Keratinocyte (primary cell): Measurements from ENCODE around the gene KCNAB2.
"Not testable (repeated sequence)": the region's sequence is repeated elsewhere in the genome, so short reads cannot be mapped to it uniquely, and the experiment has no call there.

ENCODE experiments used
- EZH2 ChIP-seq: IDR thresholded peaks from one replicate; pipeline ENCODE4 v1.6.1; 2012; ENCODE audit warnings: inconsistent platforms, mild to moderate bottlenecking, low read length, moderate library complexity
- TF ChIP-seq, protein P1 (sequence below), 3 experiments: IDR thresholded peaks in 1 of 3; conservative IDR thresholded peaks in 1 of 3; optimal IDR thresholded peaks in 1 of 3; 2 replicates in 2 of 3; 3 replicates in 1 of 3; pipeline versions ENCODE3 to v1.5.1; 2011; ENCODE audit warnings: low read length in 3 of 3, mild to moderate bottlenecking in 3 of 3, moderate library complexity in 2 of 3, control low read depth in 1 of 3, inconsistent platforms in 1 of 3; ENCODE audit not compliant: insufficient read depth in 2 of 3; ENCODE audit errors: extremely low read depth in 1 of 3

- TF ChIP-seq, protein P1, sequence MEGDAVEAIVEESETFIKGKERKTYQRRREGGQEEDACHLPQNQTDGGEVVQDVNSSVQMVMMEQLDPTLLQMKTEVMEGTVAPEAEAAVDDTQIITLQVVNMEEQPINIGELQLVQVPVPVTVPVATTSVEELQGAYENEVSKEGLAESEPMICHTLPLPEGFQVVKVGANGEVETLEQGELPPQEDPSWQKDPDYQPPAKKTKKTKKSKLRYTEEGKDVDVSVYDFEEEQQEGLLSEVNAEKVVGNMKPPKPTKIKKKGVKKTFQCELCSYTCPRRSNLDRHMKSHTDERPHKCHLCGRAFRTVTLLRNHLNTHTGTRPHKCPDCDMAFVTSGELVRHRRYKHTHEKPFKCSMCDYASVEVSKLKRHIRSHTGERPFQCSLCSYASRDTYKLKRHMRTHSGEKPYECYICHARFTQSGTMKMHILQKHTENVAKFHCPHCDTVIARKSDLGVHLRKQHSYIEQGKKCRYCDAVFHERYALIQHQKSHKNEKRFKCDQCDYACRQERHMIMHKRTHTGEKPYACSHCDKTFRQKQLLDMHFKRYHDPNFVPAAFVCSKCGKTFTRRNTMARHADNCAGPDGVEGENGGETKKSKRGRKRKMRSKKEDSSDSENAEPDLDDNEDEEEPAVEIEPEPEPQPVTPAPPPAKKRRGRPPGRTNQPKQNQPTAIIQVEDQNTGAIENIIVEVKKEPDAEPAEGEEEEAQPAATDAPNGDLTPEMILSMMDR (optimal IDR thresholded peaks at IDR 0.05 in 1 of 3, IDR thresholded peaks at IDR 0.05 in 1 of 3, conservative IDR thresholded peaks at IDR 0.05 in 1 of 3; ENCODE audit: extremely low read depth in 1 of 3, insufficient read depth in 2 of 3, low read length in 3 of 3): not testable (repeated sequence)
- TF ChIP-seq EZH2: not testable (repeated sequence)
Observed at GRCh38 chr1:6063532-6064053, 17.9 kb downstream of the KCNAB2 start.
